ENCODE measurements around the gene NOX4.

DNA sequence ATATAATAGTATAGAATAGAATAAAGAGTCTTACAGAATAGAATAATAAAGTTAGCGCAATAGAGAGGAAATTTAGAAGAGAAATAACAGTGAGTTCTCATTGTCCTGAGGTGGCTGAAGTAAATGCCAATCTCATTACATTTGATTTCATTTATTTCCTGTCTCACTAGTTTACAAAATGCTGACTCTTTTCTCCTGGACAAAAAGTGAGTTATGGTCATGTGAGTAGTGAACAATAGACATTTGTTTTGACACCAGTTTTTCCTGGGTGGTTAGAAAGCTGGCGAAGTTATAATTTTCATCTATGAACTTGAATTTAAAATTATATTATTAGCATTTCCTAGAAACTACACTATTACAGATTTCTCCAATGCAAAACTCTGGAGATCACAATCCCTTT lies 169.8 kb downstream of the NOX4 start:
- TF ChIP-seq, protein P1, sequence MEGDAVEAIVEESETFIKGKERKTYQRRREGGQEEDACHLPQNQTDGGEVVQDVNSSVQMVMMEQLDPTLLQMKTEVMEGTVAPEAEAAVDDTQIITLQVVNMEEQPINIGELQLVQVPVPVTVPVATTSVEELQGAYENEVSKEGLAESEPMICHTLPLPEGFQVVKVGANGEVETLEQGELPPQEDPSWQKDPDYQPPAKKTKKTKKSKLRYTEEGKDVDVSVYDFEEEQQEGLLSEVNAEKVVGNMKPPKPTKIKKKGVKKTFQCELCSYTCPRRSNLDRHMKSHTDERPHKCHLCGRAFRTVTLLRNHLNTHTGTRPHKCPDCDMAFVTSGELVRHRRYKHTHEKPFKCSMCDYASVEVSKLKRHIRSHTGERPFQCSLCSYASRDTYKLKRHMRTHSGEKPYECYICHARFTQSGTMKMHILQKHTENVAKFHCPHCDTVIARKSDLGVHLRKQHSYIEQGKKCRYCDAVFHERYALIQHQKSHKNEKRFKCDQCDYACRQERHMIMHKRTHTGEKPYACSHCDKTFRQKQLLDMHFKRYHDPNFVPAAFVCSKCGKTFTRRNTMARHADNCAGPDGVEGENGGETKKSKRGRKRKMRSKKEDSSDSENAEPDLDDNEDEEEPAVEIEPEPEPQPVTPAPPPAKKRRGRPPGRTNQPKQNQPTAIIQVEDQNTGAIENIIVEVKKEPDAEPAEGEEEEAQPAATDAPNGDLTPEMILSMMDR (IDR thresholded peaks at IDR 0.05) = no peak
- no peak for TF ChIP-seq EZH2 (IDR thresholded peaks at IDR 0.05; ENCODE audit: borderline replicate concordance, insufficient read depth, low read depth, low read length, poor library complexity, severe bottlenecking)
